HUES64 (cell line): ENCODE results near the gene MPPED1.

Experiments
- H3K27ac ChIP-seq: 2 replicates; pipeline ENCODE4 v1.7.0; 2013; ENCODE audit warnings: low read depth, low read length, inconsistent platforms
- H3K27me3 ChIP-seq: 2 replicates; pipeline ENCODE4 v1.6.1; 2013; ENCODE audit warnings: mild to moderate bottlenecking, low read length; ENCODE audit not compliant: insufficient read depth
- H3K36me3 ChIP-seq: 2 replicates; pipeline ENCODE4 v1.6.1; 2013; ENCODE audit warnings: mild to moderate bottlenecking, low read length; ENCODE audit not compliant: insufficient read depth
- H3K4me1 ChIP-seq: 2 replicates; pipeline ENCODE4 v1.6.1; 2013; ENCODE audit warnings: mild to moderate bottlenecking, low read length, moderate library complexity; ENCODE audit not compliant: insufficient read depth
- H3K4me3 ChIP-seq: 2 replicates; pipeline ENCODE4 v1.5.1; 2013; ENCODE audit warnings: mild to moderate bottlenecking, low read length, moderate library complexity
- H3K9ac ChIP-seq: 2 replicates; pipeline ENCODE4 v1.6.1; 2013; ENCODE audit warnings: mild to moderate bottlenecking, low read depth, low read length
- H3K9me3 ChIP-seq: 2 replicates; pipeline ENCODE4 v1.6.1; 2013; ENCODE audit warnings: low read depth, low read length; ENCODE audit not compliant: insufficient read depth
- WGBS: fragments of 150-250, 120-280 bp; methylation state at CpG from one replicate; pipeline ENCODE4 v1.1.7; 2013; ENCODE audit warnings: missing lambda C conversion rate; 5-methylcytosine and 5-hydroxymethylcytosine counted together

The MPPED1 gene

GRCh38 chr22:43424666-43425630 is 13.1 kb downstream of the MPPED1 start:
- WGBS = 93% methylated on average over 39 of the region's 39 CpGs
- no peaks in the 10 kb centered on the region for H3K9me3 ChIP-seq
- no peaks in the 10 kb centered on the region for H3K36me3 ChIP-seq
- H3K4me3 ChIP-seq = no peak overlapping the region
- no peak overlapping the region for H3K27ac ChIP-seq
- no peaks in the 10 kb centered on the region; the same call in 1 of the 2 replicates for H3K4me1 ChIP-seq
- no peak overlapping the region for H3K9ac ChIP-seq
- no peaks in the 10 kb centered on the region for H3K27me3 ChIP-seq

- Histone ChIP-seq H3K4me1 (no peaks in the 10 kb centered on the region; the same call in 1 of the 2 replicates), H3K36me3 (no peaks in the 10 kb centered on the region), H3K9ac (no peak overlapping the region), H3K4me3 (no peak overlapping the region), H3K27me3 (no peaks in the 10 kb centered on the region), H3K27ac (no peak overlapping the region), H3K9me3 (no peaks in the 10 kb centered on the region)
- WGBS = 90% methylated on average over 22 of the region's 22 CpGs
Observed at GRCh38 chr22:43425976-43426785, 14.4 kb downstream of the MPPED1 start.

- H3K4me1 ChIP-seq = no peaks in the 10 kb centered on the region; the same call in 1 of the 2 replicates
- H3K9ac ChIP-seq = no peak overlapping the region
- no peak overlapping the region for H3K27ac ChIP-seq
- no peaks in the 10 kb centered on the region for H3K36me3 ChIP-seq
- no peaks in the 10 kb centered on the region for H3K9me3 ChIP-seq
- 87% methylated on average over 7 of the region's 7 CpGs for WGBS
- H3K4me3 ChIP-seq = no peak overlapping the region
- H3K27me3 ChIP-seq = 0 out of 2 replicates have a peak, but pooled peaks cover under 1% of the 10 kb centered on the region
Observed at GRCh38 chr22:43426816-43427215, 15.0 kb downstream of the MPPED1 start.

DNA sequence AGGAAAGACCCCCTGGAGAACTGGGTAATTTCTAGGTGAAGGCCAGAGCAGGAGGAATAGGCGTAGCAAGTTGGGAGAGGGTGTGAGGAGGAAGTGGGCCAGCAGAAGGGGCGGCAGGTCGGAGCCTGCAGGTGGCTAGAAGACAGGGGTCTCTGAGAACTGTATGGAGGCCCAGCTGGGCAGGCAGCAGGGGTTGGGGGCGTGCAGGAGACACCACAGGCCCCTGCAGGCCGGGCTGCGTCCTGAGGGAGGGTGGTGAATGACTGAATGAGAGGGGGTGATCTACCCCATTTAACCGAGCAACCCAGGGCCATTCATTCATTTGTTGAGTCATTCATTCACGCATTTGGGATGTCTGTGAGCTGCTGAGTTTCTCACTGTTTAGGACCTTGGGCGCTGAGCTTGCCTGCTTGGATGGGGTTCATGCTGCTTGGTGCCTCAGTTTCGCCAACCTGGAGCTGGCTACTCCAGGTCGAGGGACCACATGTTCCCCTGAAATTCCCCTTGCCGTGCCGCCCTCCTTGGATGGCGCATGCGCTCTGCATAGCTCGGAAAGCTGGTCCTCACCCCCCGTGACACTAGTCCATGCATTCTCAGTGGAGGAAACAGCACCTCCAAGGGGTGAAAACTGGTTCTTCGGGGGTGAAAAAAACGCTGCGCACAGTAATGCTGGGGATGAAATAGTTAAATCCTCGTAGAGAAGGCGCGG is 15.6 kb downstream of the MPPED1 start:
- Histone ChIP-seq H3K9ac (no peak overlapping the region), H3K36me3 (no peaks in the 10 kb centered on the region), H3K27ac (no peak overlapping the region), H3K4me1 (no peaks in the 10 kb centered on the region; the same call in 1 of the 2 replicates), H3K9me3 (no peaks in the 10 kb centered on the region), H3K4me3 (no peak overlapping the region), H3K27me3 (peaks cover 4% of the 10 kb centered on the region; the same call in 1 of the 2 replicates)
- 83% methylated on average over 23 of the region's 23 CpGs for WGBS

DNA sequence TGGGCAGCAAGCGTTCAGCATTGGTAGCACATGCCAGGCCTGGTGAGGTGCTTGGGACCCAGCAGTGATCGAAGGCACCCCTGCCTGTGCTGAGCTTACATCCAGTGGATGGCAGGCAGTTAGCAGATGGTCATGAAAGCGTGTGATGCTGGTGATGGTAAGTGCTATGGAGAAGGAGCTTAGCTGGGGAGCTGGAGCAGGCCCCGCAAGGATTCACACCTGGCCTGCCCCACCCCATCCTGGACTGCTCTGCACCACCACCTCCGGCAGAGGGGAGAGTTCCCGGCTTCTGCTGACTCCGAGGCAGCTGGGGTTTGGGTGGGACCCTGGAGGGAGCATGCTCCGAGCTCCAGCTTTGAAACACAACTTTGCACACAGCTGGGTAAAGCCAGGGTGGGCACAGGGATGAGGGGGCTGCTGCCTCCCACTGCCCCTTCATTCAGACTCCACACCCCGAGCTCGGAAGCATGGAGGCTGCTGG is 16.2 kb downstream of the MPPED1 start:
- WGBS = 83% methylated on average over 10 of the region's 10 CpGs
- Histone ChIP-seq H3K36me3 (no peaks in the 10 kb centered on the region), H3K4me3 (no peak overlapping the region), H3K9me3 (no peaks in the 10 kb centered on the region), H3K9ac (no peak overlapping the region), H3K4me1 (no peaks in the 10 kb centered on the region; the same call in 1 of the 2 replicates), H3K27me3 (peaks cover 4% of the 10 kb centered on the region; the same call in 1 of the 2 replicates), H3K27ac (no peak overlapping the region)

GRCh38 chr22:43428521-43428920 is 16.7 kb downstream of the MPPED1 start:
- H3K27me3 ChIP-seq = peaks cover 4% of the 10 kb centered on the region; the same call in 1 of the 2 replicates
- no peaks in the 10 kb centered on the region for H3K36me3 ChIP-seq
- 94% methylated on average over 9 of the region's 9 CpGs for WGBS
- H3K9me3 ChIP-seq = no peaks in the 10 kb centered on the region
- H3K27ac ChIP-seq = no peak overlapping the region
- H3K4me3 ChIP-seq = no peak overlapping the region
- H3K9ac ChIP-seq = no peak overlapping the region
- no peaks in the 10 kb centered on the region; the same call in 1 of the 2 replicates for H3K4me1 ChIP-seq

DNA sequence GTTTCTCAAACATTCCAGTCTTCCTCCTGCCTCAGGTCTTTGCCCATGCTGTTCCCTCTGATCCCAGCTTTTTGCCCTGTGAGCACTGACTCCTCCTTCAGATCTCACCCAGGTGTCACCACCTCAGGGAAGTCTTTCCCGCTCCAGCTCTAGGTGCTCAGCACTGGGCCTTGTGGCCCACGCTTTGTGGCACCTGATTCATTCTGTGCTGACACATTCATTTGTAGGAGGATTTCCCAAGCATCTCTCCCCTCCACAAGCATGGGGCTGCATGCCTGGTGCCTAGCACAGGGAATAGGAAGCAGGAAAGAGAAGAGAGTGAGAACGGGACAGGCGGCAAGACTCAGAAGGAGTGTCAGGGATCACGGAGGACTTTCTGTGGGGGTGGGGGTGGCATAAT is 17.6 kb downstream of the MPPED1 start:
- H3K9me3 ChIP-seq = no peaks in the 10 kb centered on the region
- no peak overlapping the region for H3K27ac ChIP-seq
- H3K27me3 ChIP-seq = peaks cover 4% of the 10 kb centered on the region; the same call in 1 of the 2 replicates
- WGBS = 95% methylated on average over 5 of the region's 5 CpGs
- no peaks in the 10 kb centered on the region for H3K36me3 ChIP-seq
- H3K9ac ChIP-seq = no peak overlapping the region
- no peak overlapping the region for H3K4me3 ChIP-seq
- H3K4me1 ChIP-seq = no peaks in the 10 kb centered on the region; the same call in 1 of the 2 replicates

GRCh38 chr22:43431808-43432554 is 20.2 kb downstream of the MPPED1 start:
- WGBS = 71% methylated on average over 8 of the region's 8 CpGs
- H3K9me3 ChIP-seq = no peaks in the 10 kb centered on the region
- H3K9ac ChIP-seq = no peak overlapping the region
- H3K27me3 ChIP-seq = peaks cover 4% of the 10 kb centered on the region; the same call in 1 of the 2 replicates
- no peaks in the 10 kb centered on the region; the same call in 1 of the 2 replicates for H3K4me1 ChIP-seq
- no peak overlapping the region for H3K27ac ChIP-seq
- no peak overlapping the region for H3K4me3 ChIP-seq
- H3K36me3 ChIP-seq = no peaks in the 10 kb centered on the region

DNA sequence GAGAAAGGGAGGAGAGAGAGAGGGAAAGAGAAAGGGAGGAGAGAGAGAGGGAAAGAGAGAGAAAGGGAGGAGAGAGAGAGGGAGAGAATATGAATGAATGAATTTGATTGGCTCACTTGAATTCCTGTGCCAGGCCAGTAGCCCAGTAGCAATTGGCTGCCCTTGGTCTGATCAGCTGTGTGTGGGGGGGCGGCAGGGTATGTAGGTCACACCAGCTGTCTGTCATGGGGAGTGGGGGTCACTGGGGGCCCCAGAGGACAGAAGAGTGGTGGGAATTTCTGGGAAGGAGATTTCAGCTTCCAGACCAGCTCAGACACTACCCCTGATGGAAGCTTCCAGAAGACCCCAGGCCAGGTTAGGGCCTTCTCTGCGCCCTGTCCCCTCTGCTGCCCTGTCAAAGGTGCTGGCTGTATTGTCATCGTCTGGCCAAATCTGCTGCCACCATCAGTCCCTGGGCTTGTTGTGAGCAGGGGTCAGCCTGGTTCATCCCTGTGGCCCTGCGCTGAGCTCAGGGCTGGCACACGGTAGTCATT is 21.1 kb downstream of the MPPED1 start:
- Histone ChIP-seq H3K4me3 (no peak overlapping the region), H3K9me3 (no peaks in the 10 kb centered on the region), H3K27me3 (peaks cover 4% of the 10 kb centered on the region; the same call in 1 of the 2 replicates), H3K4me1 (no peaks in the 10 kb centered on the region; the same call in 1 of the 2 replicates), H3K9ac (no peak overlapping the region), H3K36me3 (no peaks in the 10 kb centered on the region), H3K27ac (no peak overlapping the region)
- WGBS = 82% methylated on average over 5 of the region's 5 CpGs
